H9 (cell line): Measurements from ENCODE around the gene ANKS1B. TPM values are rescaled to one million over a fixed set of nuclear protein-coding genes. Genes with fewer than 3 reads are reported as not detected.
"Not testable (repeated sequence)": the region's sequence is repeated elsewhere in the genome, so short reads cannot be mapped to it uniquely, and the experiment has no call there.

ENCODE experiments used
- DNase-seq: peaks from one replicate; pipeline ENCODE4 v3.0.0-alpha.2; 2017
- H2AFZ ChIP-seq: one replicate; pipeline ENCODE4 v1.6.1; 2013; ENCODE audit warnings: mild to moderate bottlenecking, low read length, control low read depth, moderate library complexity
- H2AK5ac ChIP-seq: 2 replicates; pipeline ENCODE4 v1.6.1; 2013; ENCODE audit warnings: low read length, control low read depth, mixed read lengths; ENCODE audit not compliant: insufficient read length
- H2BK120ac ChIP-seq: one replicate; pipeline ENCODE4 v1.6.1; 2013; ENCODE audit warnings: low read depth, mild to moderate bottlenecking, low read length, control low read depth, inconsistent platforms; ENCODE audit not compliant: poor library complexity, severe bottlenecking
- H2BK12ac ChIP-seq: 2 replicates; pipeline ENCODE4 v1.6.1; 2013; ENCODE audit warnings: low read length, control low read depth, mixed read lengths, low read depth; ENCODE audit not compliant: insufficient read length
- H2BK15ac ChIP-seq: 2 replicates; pipeline ENCODE4 v1.6.1; 2013; ENCODE audit warnings: low read depth, low read length, control low read depth
- H2BK20ac ChIP-seq: one replicate; pipeline ENCODE4 v1.6.1; 2013; ENCODE audit warnings: low read depth, mild to moderate bottlenecking, low read length, control low read depth, inconsistent platforms; ENCODE audit not compliant: poor library complexity, severe bottlenecking
- H2BK5ac ChIP-seq: 2 replicates; pipeline ENCODE4 v1.6.1; 2013; ENCODE audit warnings: low read length, control low read depth, mixed read lengths; ENCODE audit not compliant: insufficient read length
- H3K14ac ChIP-seq: 2 replicates; pipeline ENCODE4 v1.6.1; 2013; ENCODE audit warnings: low read length, control low read depth; ENCODE audit not compliant: insufficient read depth
- H3K18ac ChIP-seq: 2 replicates; pipeline ENCODE4 v1.6.1; 2013; ENCODE audit warnings: low read depth, mild to moderate bottlenecking, mixed read lengths, low read length, control low read depth; ENCODE audit not compliant: insufficient read length
- H3K23ac ChIP-seq: 2 replicates; pipeline ENCODE4 v1.6.1; 2013; ENCODE audit warnings: low read length, control low read depth, mixed read lengths, low read depth; ENCODE audit not compliant: insufficient read length
- H3K23me2 ChIP-seq: 2 replicates; pipeline ENCODE4 v1.6.1; 2013; ENCODE audit warnings: low read depth, mild to moderate bottlenecking, mixed read lengths, low read length, control low read depth; ENCODE audit not compliant: insufficient read length, poor library complexity, severe bottlenecking
- H3K27ac ChIP-seq: 2 replicates; pipeline ENCODE4 v1.5.1; 2013; ENCODE audit warnings: low read length, control low read depth, mixed read lengths, low read depth; ENCODE audit not compliant: insufficient read length
- H3K27me3 ChIP-seq: 2 replicates; pipeline ENCODE4 v1.6.1; 2013; ENCODE audit warnings: low read length, control low read depth, inconsistent platforms; ENCODE audit not compliant: insufficient read depth
- H3K4ac ChIP-seq: 2 replicates; pipeline ENCODE4 v1.6.1; 2013; ENCODE audit warnings: low read depth, mild to moderate bottlenecking, control low read depth, inconsistent platforms, low read length, moderate library complexity
- H3K4me1 ChIP-seq: 2 replicates; pipeline ENCODE4 v1.6.1; 2013; ENCODE audit warnings: low read length, control low read depth, inconsistent platforms; ENCODE audit not compliant: insufficient read depth
- H3K4me2 ChIP-seq: 2 replicates; pipeline ENCODE4 v1.6.1; 2013; ENCODE audit warnings: low read length, control low read depth, mixed read lengths; ENCODE audit not compliant: insufficient read length, insufficient read depth
- H3K56ac ChIP-seq: 2 replicates; pipeline ENCODE4 v1.6.1; 2013; ENCODE audit warnings: low read depth, mild to moderate bottlenecking, mixed read lengths, low read length, control low read depth; ENCODE audit not compliant: insufficient read length
- H3K79me1 ChIP-seq: 2 replicates; pipeline ENCODE4 v1.6.1; 2013; ENCODE audit warnings: low read depth, mild to moderate bottlenecking, moderate library complexity, low read length, control low read depth, inconsistent platforms; ENCODE audit not compliant: insufficient read depth, poor library complexity, severe bottlenecking
- H3K79me2 ChIP-seq: 2 replicates; pipeline ENCODE4 v1.6.1; 2013; ENCODE audit warnings: low read length, control low read depth, inconsistent platforms; ENCODE audit not compliant: insufficient read depth
- H3K9ac ChIP-seq: 2 replicates; pipeline ENCODE4 v1.6.1; 2013; ENCODE audit warnings: low read length, control low read depth, mixed read lengths; ENCODE audit not compliant: insufficient read length; ENCODE audit errors: extremely low read depth
- H3K9me3 ChIP-seq: one replicate; pipeline ENCODE4 v1.6.1; 2013; ENCODE audit warnings: low read depth, low read length, inconsistent platforms; ENCODE audit not compliant: control insufficient read depth
- H3T11ph ChIP-seq: one replicate; pipeline ENCODE4 v1.6.1; 2013; ENCODE audit warnings: mild to moderate bottlenecking, low read length, control low read depth, inconsistent platforms
- H4K20me1 ChIP-seq: one replicate; pipeline ENCODE4 v1.6.1; 2013; ENCODE audit not compliant: control insufficient read depth, insufficient read length, insufficient read depth
- H4K5ac ChIP-seq: 2 replicates; pipeline ENCODE4 v1.6.1; 2013; ENCODE audit warnings: low read depth, mild to moderate bottlenecking, mixed read lengths, low read length, control low read depth; ENCODE audit not compliant: insufficient read length
- H4K8ac ChIP-seq: replicated peaks from 2 replicates; pipeline ENCODE4 v1.6.1; 2013; ENCODE audit warnings: low read length, control low read depth, mixed read lengths, low read depth; ENCODE audit not compliant: insufficient read length
- H4K91ac ChIP-seq: 2 replicates; pipeline ENCODE4 v1.6.1; 2013; ENCODE audit warnings: low read depth, mild to moderate bottlenecking, moderate library complexity, mixed read lengths, low read length, control low read depth; ENCODE audit not compliant: insufficient read length
- H3K27ac Mint-ChIP-seq, 3 experiments: 2 replicates in 2 of 3; 3 replicates in 1 of 3; pipeline ENCODE4 v1.8.0; 2020 to 2021; ENCODE audit warnings: mixed read lengths in 3 of 3, mild to moderate bottlenecking in 1 of 3, moderate library complexity in 1 of 3
- H3K27me3 Mint-ChIP-seq: 2 replicates; pipeline ENCODE4 v1.8.0; 2021; ENCODE audit warnings: low read depth, mild to moderate bottlenecking, moderate library complexity, mixed read lengths
- H3K36me3 Mint-ChIP-seq, 3 experiments: 2 replicates in 2 of 3; 3 replicates in 1 of 3; pipeline ENCODE4 v1.8.0; 2020 to 2021; ENCODE audit warnings: low read depth in 3 of 3, mixed read lengths in 3 of 3; ENCODE audit not compliant: insufficient read depth in 1 of 3
- H3K4me1 Mint-ChIP-seq, 2 experiments: 2 replicates each; pipeline ENCODE4 v1.8.0; 2020; ENCODE audit warnings: mixed read lengths in 2 of 2
- H3K4me3 Mint-ChIP-seq, 2 experiments: 2 replicates in 1 of 2; 3 replicates in 1 of 2; pipeline ENCODE4 v1.8.0; 2020 to 2021; ENCODE audit warnings: mild to moderate bottlenecking in 2 of 2, mixed read lengths in 2 of 2, moderate library complexity in 1 of 2
- H3K9me3 Mint-ChIP-seq, 2 experiments: 2 replicates in 1 of 2; 3 replicates in 1 of 2; pipeline ENCODE4 v1.8.0; 2020; ENCODE audit warnings: mild to moderate bottlenecking in 2 of 2, mixed read lengths in 2 of 2, moderate library complexity in 1 of 2
- WGBS: extraction: QIAGEN DNeasy Blood & Tissue Kit; methylation state at CpG from one replicate; pipeline ENCODE4 v1.1.7; 2013; ENCODE audit warnings: missing lambda C conversion rate, low lambda C conversion rate, mixed read lengths; ENCODE audit not compliant: insufficient read length; ENCODE audit errors: extremely low coverage; 5-methylcytosine and 5-hydroxymethylcytosine counted together
- total RNA-seq: library from RNA; stranded (reverse); gene quantifications from 2 replicates; pipeline ENCODE4 v1.2.1, GENCODE V29; 2021

Gene ANKS1B
- total RNA-seq, 1 experiment from 2014 or later = 4.1 TPM

GRCh38 chr12:99714921-99715320 is 269.8 kb downstream of the ANKS1B start:
- H3K14ac ChIP-seq, H3K56ac ChIP-seq, H3T11ph ChIP-seq, H2AK5ac ChIP-seq, H2BK20ac ChIP-seq, H4K5ac ChIP-seq, H3K18ac ChIP-seq, H3K4me1 ChIP-seq, H3K79me1 ChIP-seq, H2BK5ac ChIP-seq, H2AFZ ChIP-seq, H3K4me2 ChIP-seq, H3K9me3 Mint-ChIP-seq, H3K4ac ChIP-seq, H4K8ac ChIP-seq, H3K27me3 ChIP-seq, H3K79me2 ChIP-seq, H3K4me1 Mint-ChIP-seq, H2BK12ac ChIP-seq, H3K27ac ChIP-seq, H3K27me3 Mint-ChIP-seq, H2BK15ac ChIP-seq, H4K20me1 ChIP-seq, H3K23ac ChIP-seq, H3K4me3 Mint-ChIP-seq, H2BK120ac ChIP-seq, H3K9ac ChIP-seq, H4K91ac ChIP-seq, H3K23me2 ChIP-seq, H3K27ac Mint-ChIP-seq, DNase-seq, H3K9me3 ChIP-seq: not testable (repeated sequence)
- H3K36me3 Mint-ChIP-seq = peaks cover 0 to 13% (median 7%) of the 10 kb centered on the region in 3 experiments; a peak in 5 of 7 replicates
- WGBS = no CpG with 5 or more reads among the region's 4 CpGs
